SK-N-SH (cell line): ENCODE measurements around the gene SLC6A3. TPM values are rescaled to one million over a fixed set of nuclear protein-coding genes. Genes with fewer than 3 reads are reported as not detected.

ENCODE experiments used
- CTCF ChIA-PET: fragments of 300-600, 350-600 bp; formaldehyde crosslinking; extraction: SDS; loops from one replicate; lab custom pipeline; 2021; lab: Yijun Ruan, JAX
- POLR2A ChIA-PET: fragments of 350-600 bp; sonication (Branson Sonifier 250); formaldehyde crosslinking; extraction: SDS; loops from one replicate; lab custom pipeline; 2020; ENCODE audit warnings: antibody characterized with exemption, inconsistent platforms; lab: Yijun Ruan, JAX
- DNase-seq: peaks from one replicate; pipeline ENCODE4 v3.0.0; 2012
- H2AFZ ChIP-seq: fragments of 200-600 bp; sonication (generic); 2 replicates; pipeline ENCODE4 v1.8.1; 2016; ENCODE audit warnings: antibody characterized with exemption, mild to moderate bottlenecking, low read depth
- H3F3A ChIP-seq: fragments of 200-600 bp; sonication (generic); replicated peaks from 2 replicates; pipeline ENCODE3; 2016; ENCODE audit warnings: antibody characterized with exemption, mild to moderate bottlenecking; ENCODE audit not compliant: insufficient read depth
- H3K27ac ChIP-seq, 2 experiments: fragments of 200-500 bp in 1 of 2; fragments of 200-600 bp in 1 of 2; sonication (Bioruptor generic) in 1 of 2; sonication (generic), shearing (Covaris generic) in 1 of 2; 2 replicates each; pipeline versions ENCODE4 v1.5.1 to v1.6.1; 2014 to 2016; ENCODE audit warnings: low read depth in 2 of 2, inconsistent platforms in 1 of 2, low read length in 1 of 2, mild to moderate bottlenecking in 1 of 2, mixed read lengths in 1 of 2
- H3K27me3 ChIP-seq: fragments of 200-600 bp; sonication (generic), shearing (Covaris generic); 2 replicates; pipeline ENCODE4 v1.6.1; 2016; ENCODE audit warnings: mixed run types; ENCODE audit not compliant: insufficient read depth
- H3K36me3 ChIP-seq, 2 experiments: fragments of 200-500 bp in 1 of 2; fragments of 200-600 bp in 1 of 2; sonication (Bioruptor generic) in 1 of 2; sonication (generic) in 1 of 2; replicated peaks in 1 of 2; 2 replicates each; pipeline versions ENCODE3 to v1.5.1; 2014 to 2016; ENCODE audit warnings: low read length in 1 of 2, mild to moderate bottlenecking in 1 of 2; ENCODE audit not compliant: insufficient read depth in 2 of 2, control insufficient read depth in 1 of 2
- H3K4me1 ChIP-seq, 2 experiments: fragments of 200-500 bp in 1 of 2; fragments of 200-600 bp in 1 of 2; sonication (Bioruptor generic) in 1 of 2; sonication (generic), shearing (Covaris generic) in 1 of 2; 2 replicates each; pipeline versions ENCODE4 v1.5.1 to v1.6.1; 2014 to 2016; ENCODE audit warnings: low read depth in 1 of 2, low read length in 1 of 2, mixed run types in 1 of 2; ENCODE audit not compliant: insufficient read depth in 2 of 2, control insufficient read depth in 1 of 2
- H3K4me2 ChIP-seq: fragments of 200-600 bp; sonication (generic), shearing (Covaris generic); 2 replicates; pipeline ENCODE4 v1.6.1; 2017; ENCODE audit warnings: mixed run types
- H3K4me3 ChIP-seq, 2 experiments: fragments of 200-500 bp in 1 of 2; fragments of 200-600 bp in 1 of 2; sonication (Bioruptor generic) in 1 of 2; sonication (generic), shearing (Covaris generic) in 1 of 2; 2 replicates each; pipeline versions ENCODE4 v1.5.1 to v1.8.1; 2014 to 2016; ENCODE audit warnings: low read depth in 2 of 2, inconsistent platforms in 1 of 2, low read length in 1 of 2, mild to moderate bottlenecking in 1 of 2, mixed read lengths in 1 of 2, moderate library complexity in 1 of 2
- H3K79me2 ChIP-seq: fragments of 200-600 bp; sonication (generic); 2 replicates; pipeline ENCODE4 v1.8.1; 2017; ENCODE audit warnings: mild to moderate bottlenecking; ENCODE audit not compliant: insufficient read depth
- H3K9ac ChIP-seq: fragments of 200-600 bp; sonication (generic); 2 replicates; pipeline ENCODE4 v1.6.1; 2017; ENCODE audit warnings: mixed run types
- H3K9me2 ChIP-seq: fragments of 200-600 bp; sonication (generic); 2 replicates; pipeline ENCODE4 v1.6.1; 2017; ENCODE audit warnings: mixed run types
- H3K9me3 ChIP-seq: fragments of 200-600 bp; sonication (generic); 2 replicates; pipeline ENCODE4 v1.6.1; 2017; ENCODE audit warnings: mixed run types, mild to moderate bottlenecking, moderate library complexity
- H4K20me1 ChIP-seq: fragments of 200-600 bp; sonication (generic); 2 replicates; pipeline ENCODE4 v1.6.1; 2017; ENCODE audit warnings: mild to moderate bottlenecking, mixed run types; ENCODE audit not compliant: insufficient read depth
- EP300 ChIP-seq, 2 experiments: IDR thresholded peaks; 2 replicates each; pipeline versions ENCODE4 v1.4.0 to v1.6.1; 2012; ENCODE audit warnings: borderline replicate concordance in 1 of 2, low read depth in 1 of 2, low read length in 1 of 2
- EZH2phosphoT487 ChIP-seq: fragments of 200-600 bp; sonication (generic); IDR thresholded peaks from 2 replicates; pipeline ENCODE4 v1.6.1; 2017; ENCODE audit warnings: low read depth, mixed run types, mild to moderate bottlenecking, antibody characterized with exemption, moderate library complexity, borderline replicate concordance
- FOXM1 ChIP-seq: IDR thresholded peaks from 2 replicates; pipeline ENCODE4 v1.4.0; 2012; ENCODE audit warnings: low read depth, mild to moderate bottlenecking
- JUND ChIP-seq: IDR thresholded peaks from 2 replicates; pipeline ENCODE4 v1.4.0; 2012
- MEF2A ChIP-seq: IDR thresholded peaks from 2 replicates; pipeline ENCODE4 v1.4.0; 2012; ENCODE audit warnings: low read depth, borderline replicate concordance
- MXI1 ChIP-seq: IDR thresholded peaks from 2 replicates; pipeline ENCODE4 v1.6.1; 2012; ENCODE audit warnings: mild to moderate bottlenecking, low read depth, low read length, improper control_type of control experiment
- POLR2AphosphoS5 ChIP-seq: IDR thresholded peaks from 2 replicates; pipeline ENCODE4 v1.6.1; 2012; ENCODE audit warnings: low read depth, low read length
- RFX5 ChIP-seq: IDR thresholded peaks from 2 replicates; pipeline ENCODE4 v1.6.1; 2012; ENCODE audit warnings: mild to moderate bottlenecking, improper control_type of control experiment, low read length
- SIN3A ChIP-seq: IDR thresholded peaks from 2 replicates; pipeline ENCODE4 v1.6.1; 2012; ENCODE audit warnings: low read depth, mild to moderate bottlenecking, low read length, moderate library complexity, borderline replicate concordance
- USF2 ChIP-seq: fragments of 150-350 bp; IDR thresholded peaks from 2 replicates; pipeline ENCODE4 v1.6.1; 2017; ENCODE audit warnings: antibody characterized with exemption, low read length, low read depth, borderline replicate concordance
- YY1 ChIP-seq: IDR thresholded peaks from 2 replicates; pipeline ENCODE4 v1.4.0; 2012; ENCODE audit warnings: low read depth, mild to moderate bottlenecking
- WGBS: methylation state at CpG from one replicate; pipeline ENCODE4 v1.1.6; 2017; ENCODE audit warnings: low lambda C conversion rate; 5-methylcytosine and 5-hydroxymethylcytosine counted together
- polyA plus RNA-seq, 3 experiments: library from polyadenylated mRNA; depleted of rRNA; stranded (reverse); fragments of >200 nt; gene quantifications; 2 replicates each; pipeline ENCODE4 v1.2.3, GENCODE V29; 2012
- TF ChIP-seq, protein P1 (sequence below): fragments of 150-350 bp; IDR thresholded peaks from 2 replicates; pipeline ENCODE4 v1.6.1; 2016; ENCODE audit warnings: mild to moderate bottlenecking, low read depth, low read length
- TF ChIP-seq, protein P2 (sequence below): IDR thresholded peaks from 2 replicates; pipeline ENCODE4 v1.4.0; 2012; ENCODE audit warnings: low read depth
- TF ChIP-seq, protein P3 (sequence below): IDR thresholded peaks from 2 replicates; pipeline ENCODE4 v1.4.0; 2012; ENCODE audit warnings: low read depth, borderline replicate concordance

Gene SLC6A3
- polyA plus RNA-seq, 1 of the 3 experiments (the other 2 are of a cell fraction), result not detected

GRCh38 chr5:1443171-1443570 is 2.1 kb downstream of the SLC6A3 start (continued):
- no peak for TF ChIP-seq POLR2AphosphoS5

DNA sequence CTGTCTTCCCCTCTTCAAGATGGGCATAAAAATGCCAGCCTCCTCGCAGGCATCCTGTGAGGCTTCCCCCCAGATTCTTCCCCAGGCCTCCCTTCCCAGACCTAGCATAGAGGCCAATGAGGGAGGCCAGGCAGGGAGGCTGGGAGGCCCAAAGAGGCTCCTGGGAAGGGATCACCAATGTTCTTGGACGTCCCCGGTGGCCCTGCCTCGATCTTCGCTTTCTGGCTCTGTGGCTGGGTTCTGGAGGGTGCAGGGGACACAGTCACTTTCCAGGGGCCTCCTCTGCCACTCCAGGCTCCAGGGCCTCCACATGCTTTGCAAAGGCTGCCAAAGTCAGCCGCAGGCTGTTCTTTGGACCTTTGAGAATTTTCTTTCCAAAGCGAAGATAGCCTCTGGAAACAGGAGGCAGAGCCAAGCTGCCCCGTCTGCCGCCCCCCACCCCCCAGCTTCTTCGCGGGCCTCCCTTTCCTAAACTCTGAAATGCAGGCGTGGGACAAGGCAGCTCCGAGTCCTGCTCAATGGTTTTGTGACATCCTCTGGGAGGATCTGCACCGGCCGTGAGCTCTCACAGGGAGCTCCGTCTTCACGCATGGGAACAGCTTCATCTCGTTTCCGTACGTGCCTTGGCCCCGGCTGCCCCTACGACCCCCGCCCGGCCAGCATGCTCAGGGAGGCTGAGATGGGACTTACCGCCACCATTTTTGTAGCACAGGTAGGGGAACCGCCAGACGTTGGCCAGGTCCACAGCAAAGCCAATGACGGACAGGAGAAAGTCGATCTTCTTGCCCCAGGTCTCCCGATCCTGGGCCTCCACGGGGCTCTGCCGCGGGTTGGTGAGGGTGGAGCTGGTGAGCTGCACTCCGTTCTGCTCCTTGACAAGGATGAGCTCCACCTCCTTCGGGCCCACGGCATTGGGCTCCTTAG is 2.8 kb downstream of the SLC6A3 start:
- no peak overlapping the region for H3K4me3 ChIP-seq
- ChIA-PET POLR2A (interaction anchor here (0.5 kb wide), 1 partner anchor 152 kb away, joined by 4 read pairs; no protein-coding TSS in a partner anchor), CTCF (interaction anchor here (0.7 to 1.0 kb wide), 2 partner anchors 202 to 268 kb away, joined by 3 to 4 read pairs; no protein-coding TSS in a partner anchor)
- no peaks in the 10 kb centered on the region for H3K9me3 ChIP-seq
- no peaks in the 10 kb centered on the region for H3K4me1 ChIP-seq
- H3K27me3 ChIP-seq, result peaks cover 78% of the 10 kb centered on the region
- TF ChIP-seq YY1 (no peak), SIN3A (no peak), USF2 (no peak), EZH2phosphoT487 (no peak), MEF2A (no peak), RFX5 (no peak), JUND (no peak), MXI1 (no peak), EP300 (IDR thresholded peaks at IDR 0.05; ENCODE audit: borderline replicate concordance in 1 of 2, low read depth in 1 of 2, low read length in 1 of 2) (no peak), FOXM1 (no peak)
- TF ChIP-seq, protein P1, sequence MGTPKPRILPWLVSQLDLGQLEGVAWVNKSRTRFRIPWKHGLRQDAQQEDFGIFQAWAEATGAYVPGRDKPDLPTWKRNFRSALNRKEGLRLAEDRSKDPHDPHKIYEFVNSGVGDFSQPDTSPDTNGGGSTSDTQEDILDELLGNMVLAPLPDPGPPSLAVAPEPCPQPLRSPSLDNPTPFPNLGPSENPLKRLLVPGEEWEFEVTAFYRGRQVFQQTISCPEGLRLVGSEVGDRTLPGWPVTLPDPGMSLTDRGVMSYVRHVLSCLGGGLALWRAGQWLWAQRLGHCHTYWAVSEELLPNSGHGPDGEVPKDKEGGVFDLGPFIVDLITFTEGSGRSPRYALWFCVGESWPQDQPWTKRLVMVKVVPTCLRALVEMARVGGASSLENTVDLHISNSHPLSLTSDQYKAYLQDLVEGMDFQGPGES, result no peak
- TF ChIP-seq, protein P2, sequence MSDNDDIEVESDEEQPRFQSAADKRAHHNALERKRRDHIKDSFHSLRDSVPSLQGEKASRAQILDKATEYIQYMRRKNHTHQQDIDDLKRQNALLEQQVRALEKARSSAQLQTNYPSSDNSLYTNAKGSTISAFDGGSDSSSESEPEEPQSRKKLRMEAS, result no peak
- TF ChIP-seq, protein P3, sequence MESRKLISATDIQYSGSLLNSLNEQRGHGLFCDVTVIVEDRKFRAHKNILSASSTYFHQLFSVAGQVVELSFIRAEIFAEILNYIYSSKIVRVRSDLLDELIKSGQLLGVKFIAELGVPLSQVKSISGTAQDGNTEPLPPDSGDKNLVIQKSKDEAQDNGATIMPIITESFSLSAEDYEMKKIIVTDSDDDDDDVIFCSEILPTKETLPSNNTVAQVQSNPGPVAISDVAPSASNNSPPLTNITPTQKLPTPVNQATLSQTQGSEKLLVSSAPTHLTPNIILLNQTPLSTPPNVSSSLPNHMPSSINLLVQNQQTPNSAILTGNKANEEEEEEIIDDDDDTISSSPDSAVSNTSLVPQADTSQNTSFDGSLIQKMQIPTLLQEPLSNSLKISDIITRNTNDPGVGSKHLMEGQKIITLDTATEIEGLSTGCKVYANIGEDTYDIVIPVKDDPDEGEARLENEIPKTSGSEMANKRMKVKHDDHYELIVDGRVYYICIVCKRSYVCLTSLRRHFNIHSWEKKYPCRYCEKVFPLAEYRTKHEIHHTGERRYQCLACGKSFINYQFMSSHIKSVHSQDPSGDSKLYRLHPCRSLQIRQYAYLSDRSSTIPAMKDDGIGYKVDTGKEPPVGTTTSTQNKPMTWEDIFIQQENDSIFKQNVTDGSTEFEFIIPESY, result no peak
- H3K27ac ChIP-seq, result no peak overlapping the region
- DNase-seq, result no peak
- H3K9ac ChIP-seq, result no peak overlapping the region
- H3K9me2 ChIP-seq, result no peaks in the 10 kb centered on the region
- H3K36me3 ChIP-seq, result no peaks in the 10 kb centered on the region
- no peak overlapping the region for H3K4me2 ChIP-seq
- WGBS, result 18% methylated on average over 32 of the region's 36 CpGs
- H4K20me1 ChIP-seq, result no peaks in the 10 kb centered on the region
- H3K79me2 ChIP-seq, result no peaks in the 10 kb centered on the region
- no peak overlapping the region for H2AFZ ChIP-seq
- no peaks in the 10 kb centered on the region for H3F3A ChIP-seq
